Endothelial cell of umbilical vein (primary cell): Measurements from ENCODE around the gene TBCE. TPM values are rescaled to one million over a fixed set of nuclear protein-coding genes. Genes with fewer than 3 reads are reported as not detected.
A peak's percentile ranks its signal among the peaks of the same experiment; 100 is the strongest.

Experiments
- BruUV-seq: library from RNA; stranded (reverse); fragments of 400-500 nt; replicated peaks from 2 replicates; lab custom pipeline; 2021; lab: Mats Ljungman, UMichigan
- CTCF ChIA-PET: fragments of 300-600, 350-600 bp; sonication (Branson Sonifier 250); formaldehyde crosslinking; loops from one replicate; lab custom pipeline; 2021; ENCODE audit warnings: antibody characterized with exemption, inconsistent platforms; lab: Charles Lee
- POLR2A ChIA-PET: fragments of 300-600, 350-600 bp; sonication (Branson Sonifier 250); formaldehyde crosslinking; loops from one replicate; lab custom pipeline; 2021; ENCODE audit warnings: antibody characterized with exemption, inconsistent platforms; lab: Charles Lee
- DNase-seq: peaks from one replicate; pipeline ENCODE4 v3.0.0-alpha.2; 2011; ENCODE audit warnings: low read depth, low spot score
- FAIRE-seq: peaks from 2 replicates; lab custom pipeline; 2011; peaks lifted over from hg19 to GRCh38; lab: Jason Lieb, UNC
- H2AFZ ChIP-seq: 2 replicates; pipeline ENCODE4 v1.6.0; 2012; ENCODE audit warnings: low read depth, low read length, control low read depth, inconsistent platforms
- H3K27ac ChIP-seq: 2 replicates; pipeline ENCODE4 v1.5.1; 2011; ENCODE audit warnings: low read depth, mild to moderate bottlenecking, control low read depth, low read length, moderate library complexity; ENCODE audit not compliant: insufficient read depth
- H3K27me3 ChIP-seq, 2 experiments: 2 replicates each; pipeline versions ENCODE4 v1.6.0 to v1.6.1; 2011; ENCODE audit warnings: low read length in 2 of 2, mixed read lengths in 1 of 2; ENCODE audit not compliant: control insufficient read depth in 2 of 2, insufficient read depth in 2 of 2
- H3K36me3 ChIP-seq, 2 experiments: 2 replicates in 1 of 2; 3 replicates in 1 of 2; pipeline ENCODE4 v1.5.1; 2011; ENCODE audit warnings: low read length in 2 of 2, mild to moderate bottlenecking in 1 of 2, moderate library complexity in 1 of 2; ENCODE audit not compliant: control insufficient read depth in 2 of 2, insufficient read depth in 2 of 2; ENCODE audit errors: extremely low read depth in 1 of 2
- H3K4me1 ChIP-seq: 3 replicates; pipeline ENCODE4 v1.5.1; 2011; ENCODE audit warnings: mild to moderate bottlenecking, low read length; ENCODE audit not compliant: control insufficient read depth, insufficient read depth; ENCODE audit errors: extremely low read depth
- H3K4me2 ChIP-seq: 2 replicates; pipeline ENCODE4 v1.6.1; 2011; ENCODE audit warnings: low read length, control low read depth, mixed read lengths; ENCODE audit not compliant: insufficient read depth
- H3K4me3 ChIP-seq, 3 experiments: fragments of 200-600 bp in 1 of 3; sonication (generic), shearing (Covaris generic) in 1 of 3; replicated peaks in 1 of 3; 2 replicates each; pipeline ENCODE4 v1.5.1; 2011 to 2016; ENCODE audit warnings: control low read depth in 3 of 3, low read length in 3 of 3, mild to moderate bottlenecking in 2 of 3, inconsistent platforms in 1 of 3, low read depth in 1 of 3, moderate library complexity in 1 of 3; ENCODE audit not compliant: insufficient read depth in 1 of 3
- H3K79me2 ChIP-seq: 2 replicates; pipeline ENCODE4 v1.6.0; 2012; ENCODE audit warnings: low read length, inconsistent platforms; ENCODE audit not compliant: control insufficient read depth, insufficient read depth
- H3K9ac ChIP-seq: replicated peaks from 2 replicates; pipeline ENCODE3; 2011; ENCODE audit warnings: low read length, control low read depth; ENCODE audit not compliant: insufficient read depth; ENCODE audit errors: extremely low read depth
- H3K9me1 ChIP-seq: replicated peaks from 3 replicates; pipeline ENCODE4 v1.6.0; 2011; ENCODE audit warnings: mild to moderate bottlenecking, low read length; ENCODE audit not compliant: control insufficient read depth, insufficient read depth; ENCODE audit errors: extremely low read depth
- H3K9me3 ChIP-seq: replicated peaks from 2 replicates; pipeline ENCODE4 v1.5.1; 2012; ENCODE audit warnings: low read length, inconsistent platforms; ENCODE audit not compliant: control insufficient read depth, insufficient read depth
- H4K20me1 ChIP-seq: replicated peaks from 2 replicates; pipeline ENCODE3; 2011; ENCODE audit warnings: mild to moderate bottlenecking, low read length; ENCODE audit not compliant: control insufficient read depth, insufficient read depth; ENCODE audit errors: extremely low read depth
- EZH2 ChIP-seq: IDR thresholded peaks from 2 replicates; pipeline ENCODE4 v1.6.1; 2012; ENCODE audit warnings: borderline replicate concordance, low read depth, mild to moderate bottlenecking, moderate library complexity, low read length, inconsistent platforms; ENCODE audit not compliant: severe bottlenecking
- FOS ChIP-seq: IDR thresholded peaks from 2 replicates; pipeline ENCODE4 v1.6.1; 2011; ENCODE audit warnings: mild to moderate bottlenecking, low read length, moderate library complexity, borderline replicate concordance; ENCODE audit not compliant: insufficient read depth
- GATA2 ChIP-seq: IDR thresholded peaks from 2 replicates; pipeline ENCODE4 v1.7.0; 2011; ENCODE audit warnings: low read depth, mild to moderate bottlenecking, moderate library complexity, mixed read lengths, low read length; ENCODE audit not compliant: insufficient read length, insufficient read depth
- JUN ChIP-seq: IDR thresholded peaks from 2 replicates; pipeline ENCODE4 v1.6.1; 2011; ENCODE audit warnings: borderline replicate concordance, low read depth; ENCODE audit not compliant: insufficient read length, insufficient read depth
- MAX ChIP-seq: IDR thresholded peaks from 2 replicates; pipeline ENCODE4 v1.6.1; 2011; ENCODE audit not compliant: insufficient read depth, insufficient read length
- MYC ChIP-seq: IDR thresholded peaks from one replicate; pipeline ENCODE4 v1.6.1; 2011; ENCODE audit warnings: mild to moderate bottlenecking, low read depth, low read length
- POLR2A ChIP-seq: IDR thresholded peaks from 2 replicates; pipeline ENCODE4 v1.6.1; 2012; ENCODE audit warnings: low read depth, mild to moderate bottlenecking, control low read depth, low read length
- POLR2AphosphoS5 ChIP-seq: IDR thresholded peaks from 2 replicates; pipeline ENCODE4 v1.6.1; 2012; ENCODE audit warnings: low read depth, mild to moderate bottlenecking, control low read depth, low read length, moderate library complexity; ENCODE audit not compliant: insufficient read depth
- dilution Hi-C: fragments of 300-500 bp; cut with MboI; formaldehyde crosslinking; loops from one replicate; pipeline ENCODE4 v1.15.0; 2019; ENCODE audit warnings: low sequenced_read_pairs; ENCODE audit not compliant: extremely low pct_ligation_motif_present
- intact Hi-C: fragments of 100-400 bp; cut with micrococcal nuclease; formaldehyde crosslinking; loops from one replicate; pipeline ENCODE4 v1.10.0; 2022
- polyA plus RNA-seq, 4 experiments: library from polyadenylated mRNA; depleted of rRNA in 3 of 4; stranded (reverse) in 3 of 4; unstranded in 1 of 4; fragments of >200 nt; gene quantifications; 2 replicates each; pipeline versions ENCODE4 v1.2.1 to v1.2.3, GENCODE V29; 2011 to 2012; ENCODE audit warnings: missing spikeins in 1 of 4
- total RNA-seq: library from RNA; stranded (reverse); gene quantifications from 2 replicates; pipeline ENCODE4 v1.2.3, GENCODE V29; 2021

TBCE gene
- total and polyA plus RNA-seq, 2 donors (not counting 3 experiments of a cell fraction or from before 2014, with no cell fraction given): 13.7 to 32.6 TPM

- no peak overlapping the region for H3K9ac ChIP-seq
- H4K20me1 ChIP-seq: no peaks in the 10 kb centered on the region
- no TSS peak for BruUV-seq
- DNase-seq: no peak
- H3K27me3 ChIP-seq: no peaks in the 10 kb centered on the region
- intact Hi-C loops (no loop called here), dilution Hi-C loops (no loop called here)
- H3K36me3 ChIP-seq: no peaks in the 10 kb centered on the region
- H3K9me1 ChIP-seq: no peaks in the 10 kb centered on the region
- CTCF ChIA-PET: interaction anchor here (0.6 to 1.2 kb wide), 4 partner anchors 8 to 776 kb away, joined by 3 to 5 read pairs (median 4); no protein-coding TSS in a partner anchor
- H3K27ac ChIP-seq: no peak overlapping the region
- H3K79me2 ChIP-seq: no peaks in the 10 kb centered on the region
- H3K9me3 ChIP-seq: no peaks in the 10 kb centered on the region
- no peak overlapping the region for H3K4me2 ChIP-seq
- H3K4me3 ChIP-seq: no peak overlapping the region
- H2AFZ ChIP-seq: no peak overlapping the region
- POLR2A ChIA-PET: no interaction called here
- TF ChIP-seq FOS (no peak), MYC (no peak), POLR2A (no peak), GATA2 (no peak), POLR2AphosphoS5 (no peak), JUN (no peak), MAX (no peak), EZH2 (no peak)
- peak; percentile 18 for FAIRE-seq
- no peaks in the 10 kb centered on the region for H3K4me1 ChIP-seq
Measured at GRCh38 chr1:235408503-235408960, 41.3 kb downstream of the TBCE start.
